ENCODE measurements around the gene R3HDML. TPM values are rescaled to one million over a fixed set of nuclear protein-coding genes. Genes with fewer than 3 reads are reported as not detected.

R3HDML gene
- polyA plus RNA-seq, 1 donor, result not detected

Other genes with a start within 250 kb of the R3HDML start
- 105 TPM for gene JPH2, start 149.9 kb upstream of the R3HDML start, polyA plus RNA-seq (ENCODE audit: insufficient read length)
- 28.2 TPM for gene OSER1, start 126.3 kb upstream of the R3HDML start, polyA plus RNA-seq (ENCODE audit: insufficient read length)
- 0.46 TPM for gene GDAP1L1, start 89.7 kb upstream of the R3HDML start, polyA plus RNA-seq (ENCODE audit: insufficient read length)
- 7.5 TPM for gene FITM2, start 25.8 kb upstream of the R3HDML start, polyA plus RNA-seq (ENCODE audit: insufficient read length)
- gene HNF4A, start 18.7 kb downstream of the R3HDML start, polyA plus RNA-seq (ENCODE audit: insufficient read length), result not detected
- gene TTPAL, start 138.8 kb downstream of the R3HDML start, polyA plus RNA-seq (ENCODE audit: insufficient read length), result 4.1 TPM
- gene SERINC3, start 185.0 kb downstream of the R3HDML start, polyA plus RNA-seq (ENCODE audit: insufficient read length), result 52.6 TPM
- gene PKIG, start 245.5 kb downstream of the R3HDML start, polyA plus RNA-seq (ENCODE audit: insufficient read length), result 48.1 TPM